Stimulated activated CD8-positive, alpha-beta memory T cell treated with anti-CD3 and anti-CD28 coated beads, Interleukin-15, amount 100 ng/mL, for 4 hours (primary cell): Measurements from ENCODE around the gene ACP2.
A peak's percentile ranks its signal among the peaks of the same experiment; 100 is the strongest.
"Not testable (repeated sequence)": the region's sequence is repeated elsewhere in the genome, so short reads cannot be mapped to it uniquely, and the experiment has no call there.

ENCODE experiments used
- DNase-seq, 2 donors: peaks; one replicate each; pipeline ENCODE4 v3.0.0-alpha.2; 2020; ENCODE audit warnings: low read depth in 2 of 2

The ACP2 gene

GRCh38 chr11:47243454-47243853, 5.2 kb downstream of the ACP2 start:
- DNase-seq = no peak

- no peak for DNase-seq
These were observed 5.9 kb downstream of the ACP2 start for GRCh38 chr11:47242596-47243192.

- DNase-seq = no peak
These were observed 6.7 kb downstream of the ACP2 start for GRCh38 chr11:47241841-47242301.

GRCh38 chr11:47239852-47240251, 8.8 kb downstream of the ACP2 start:
- DNase-seq = no peak

- no peak for DNase-seq
These were observed 12.1 kb downstream of the ACP2 start for GRCh38 chr11:47236482-47236881.

- no peak for DNase-seq
These were observed 13.5 kb downstream of the ACP2 start for GRCh38 chr11:47235163-47235562.

GRCh38 chr11:47234669-47235100, 13.9 kb downstream of the ACP2 start:
- peak in 1 of 2 donors; percentile 27 for DNase-seq

- DNase-seq = no peak
These were observed 14.5 kb downstream of the ACP2 start for GRCh38 chr11:47233989-47234668.

- DNase-seq = no peak
These were observed 15.6 kb downstream of the ACP2 start for GRCh38 chr11:47233051-47233450.

GRCh38 chr11:47229161-47229560, 19.5 kb downstream of the ACP2 start:
- DNase-seq = no peak

GRCh38 chr11:47225552-47226400, 22.8 kb downstream of the ACP2 start:
- DNase-seq = no peak

- DNase-seq = no peak
These were observed 25.9 kb downstream of the ACP2 start for GRCh38 chr11:47222696-47223095.

- no peak for DNase-seq
These were observed 28.2 kb downstream of the ACP2 start for GRCh38 chr11:47220401-47220821.

GRCh38 chr11:47216121-47216798, 32.4 kb downstream of the ACP2 start:
- peak; percentile 50 to 63 for DNase-seq

GRCh38 chr11:47215366-47215910, 33.2 kb downstream of the ACP2 start:
- no peak for DNase-seq

- peak; percentile 63 to 78 for DNase-seq
These were observed 34.6 kb downstream of the ACP2 start for GRCh38 chr11:47213950-47214565.

GRCh38 chr11:47212938-47213337, 35.7 kb downstream of the ACP2 start:
- DNase-seq = no peak

GRCh38 chr11:47208628-47209027, 40.0 kb downstream of the ACP2 start:
- no peak for DNase-seq

GRCh38 chr11:47208008-47208552, 40.5 kb downstream of the ACP2 start:
- not testable (repeated sequence) for DNase-seq

GRCh38 chr11:47207459-47207858, 41.2 kb downstream of the ACP2 start:
- no peak for DNase-seq

- not testable (repeated sequence) for DNase-seq
These were observed 42.0 kb downstream of the ACP2 start for GRCh38 chr11:47206577-47206976.
